Measurements from ENCODE around the gene SULT2B1. TPM values are rescaled to one million over a fixed set of nuclear protein-coding genes. Genes with fewer than 3 reads are reported as not detected.
A peak's percentile ranks its signal among the peaks of the same experiment; 100 is the strongest.

SULT2B1 gene
- total and polyA plus RNA-seq, 2 of the 4 experiments (the other 2 are of a cell fraction): 0.09 TPM; not detected in 1

DNA sequence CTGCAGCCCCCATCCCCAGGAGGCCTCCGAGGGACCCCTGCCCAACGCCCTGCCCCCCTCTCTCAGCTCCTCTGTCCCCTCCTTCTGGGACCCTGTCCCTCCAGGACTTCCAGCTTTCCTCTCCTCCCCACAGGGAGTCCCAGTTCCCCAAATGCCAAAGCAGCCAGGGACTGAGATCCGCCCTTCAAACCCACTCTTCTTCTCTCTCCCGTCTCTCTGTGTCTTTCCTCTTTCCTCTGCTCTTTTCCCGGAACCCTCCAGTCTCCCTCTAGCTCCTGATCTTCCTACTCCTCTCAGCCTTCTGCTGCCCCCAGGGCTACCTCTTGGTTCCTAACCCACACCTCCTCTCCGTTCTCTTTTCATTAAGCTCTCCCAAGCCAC is 93.6 kb downstream of the SULT2B1 start:
- Histone ChIP-seq H2BK5ac (ENCODE audit: low read depth, low read length, poor library complexity, severe bottlenecking) (no peak overlapping the region), H3K18ac (ENCODE audit: low read depth, low read length) (no peak overlapping the region), H4K8ac (ENCODE audit: low read depth in 2 of 2, low read length in 2 of 2) (peak overlapping the region; percentile 76 to 93; a peak in 3 of 4 replicates), H3K27ac (ENCODE audit: insufficient read depth, low read length) (peak overlapping the region; percentile 21; the same call in 1 of the 2 replicates), H3K56ac (ENCODE audit: extremely low read depth, insufficient read depth, low read length) (no peak overlapping the region), H3K27me3 (ENCODE audit: control insufficient read depth, insufficient read depth, low read length) (no peaks in the 10 kb centered on the region), H2BK20ac (ENCODE audit: low read depth, low read length) (no peak overlapping the region), H4K20me1 (ENCODE audit: insufficient read depth, low read length) (no peaks in the 10 kb centered on the region), H3K4me1 (ENCODE audit: control insufficient read depth, insufficient read depth, low read length) (peaks cover 5% of the 10 kb centered on the region), H3K23ac (ENCODE audit: low read depth, low read length) (peak overlapping the region; percentile 17), H4K91ac (ENCODE audit: insufficient read depth, low read depth, low read length) (0 out of 2 replicates have a peak overlapping the region, but pooled peaks have one; percentile 1), H2BK15ac (ENCODE audit: low read depth, low read length) (0 out of 3 replicates have a peak overlapping the region, but pooled peaks have one; percentile 26), H3K4me3 (ENCODE audit: insufficient read depth, low read depth, low read length) (peak overlapping the region; percentile 44), H3K4me2 (ENCODE audit: low read depth, low read length) (peak overlapping the region; percentile 84), H3K9me3 (ENCODE audit: control insufficient read depth, insufficient read depth, low read length) (no peaks in the 10 kb centered on the region), H2AFZ (replicated peaks; ENCODE audit: low read length, poor library complexity) (peak overlapping the region; percentile 91), H3K4ac (ENCODE audit: low read depth, low read length) (0 out of 2 replicates have a peak overlapping the region, but pooled peaks have one; percentile 41), H3K9me1 (ENCODE audit: insufficient read depth, low read length) (no peaks in the 10 kb centered on the region; the same call in 1 of the 2 replicates), H3K36me3 (ENCODE audit: control insufficient read depth, insufficient read depth, low read length) (no peaks in the 10 kb centered on the region), H3K14ac (replicated peaks; ENCODE audit: low read depth, low read length) (peak overlapping the region; percentile 3), H2AK9ac (replicated peaks; ENCODE audit: low read depth, low read length, poor library complexity) (no peak overlapping the region), H3K9ac (ENCODE audit: low read depth, low read length) (peak overlapping the region; percentile 13), H2BK120ac (ENCODE audit: low read depth, low read length) (peak overlapping the region; percentile 52; the same call in 1 of the 2 replicates), H3K79me1 (ENCODE audit: low read depth in 1 of 2, low read length in 2 of 2) (no peaks in the 10 kb centered on the region), H4K5ac (ENCODE audit: low read depth, low read length) (peak overlapping the region; percentile 3), H2AK5ac (ENCODE audit: low read depth, low read length) (no peak overlapping the region)
- CTCF ChIA-PET: interaction anchor here (0.5 to 1.4 kb wide), 4 partner anchors 137 to 681 kb away, joined by 3 to 6 read pairs (median 4); no protein-coding TSS in a partner anchor
- dilution Hi-C loops (cut with HindIII; ENCODE audit: low sequenced_read_pairs, unreplicated experiment): no loop called here
- 0% methylated on average over 3 of the region's 6 CpGs; no CpG with 5 or more reads in 1 of the 2 experiments for WGBS, 2 experiments (ENCODE audit: extremely low coverage in 2 of 2, insufficient read length in 1 of 2)
- in situ Hi-C loops (cut with MboI; ENCODE audit: low sequenced_read_pairs): loop anchor here (10.0 kb wide), 2 partner anchors 189 to 319 kb away; partner anchors contain the start of genes FTL and HSD17B14
- intact Hi-C loops (cut with micrococcal nuclease): loop anchor here (5.0 to 10.0 kb wide), 2 partner anchors 197 to 319 kb away; partner anchors contain the start of gene FTL
- POLR2A ChIA-PET (ENCODE audit: unreplicated experiment): interaction anchor here (0.7 kb wide), 1 partner anchor 197 kb away, joined by 3 read pairs; no protein-coding TSS in a partner anchor
- no peak for DNase-seq
- no TSS peak for BruUV-seq (replicated peaks)
- no peak; the same call in 1 of the 2 replicates for ATAC-seq (ENCODE audit: low read depth)
- no peak for TF ChIP-seq BHLHE40 (IDR thresholded peaks at IDR 0.05; ENCODE audit: low read depth, low read length)
- TF ChIP-seq, protein P1, sequence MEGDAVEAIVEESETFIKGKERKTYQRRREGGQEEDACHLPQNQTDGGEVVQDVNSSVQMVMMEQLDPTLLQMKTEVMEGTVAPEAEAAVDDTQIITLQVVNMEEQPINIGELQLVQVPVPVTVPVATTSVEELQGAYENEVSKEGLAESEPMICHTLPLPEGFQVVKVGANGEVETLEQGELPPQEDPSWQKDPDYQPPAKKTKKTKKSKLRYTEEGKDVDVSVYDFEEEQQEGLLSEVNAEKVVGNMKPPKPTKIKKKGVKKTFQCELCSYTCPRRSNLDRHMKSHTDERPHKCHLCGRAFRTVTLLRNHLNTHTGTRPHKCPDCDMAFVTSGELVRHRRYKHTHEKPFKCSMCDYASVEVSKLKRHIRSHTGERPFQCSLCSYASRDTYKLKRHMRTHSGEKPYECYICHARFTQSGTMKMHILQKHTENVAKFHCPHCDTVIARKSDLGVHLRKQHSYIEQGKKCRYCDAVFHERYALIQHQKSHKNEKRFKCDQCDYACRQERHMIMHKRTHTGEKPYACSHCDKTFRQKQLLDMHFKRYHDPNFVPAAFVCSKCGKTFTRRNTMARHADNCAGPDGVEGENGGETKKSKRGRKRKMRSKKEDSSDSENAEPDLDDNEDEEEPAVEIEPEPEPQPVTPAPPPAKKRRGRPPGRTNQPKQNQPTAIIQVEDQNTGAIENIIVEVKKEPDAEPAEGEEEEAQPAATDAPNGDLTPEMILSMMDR (conservative IDR thresholded peaks at IDR 0.05; ENCODE audit: low read depth, low read length): no peak
- no peak for TF ChIP-seq MAZ (IDR thresholded peaks at IDR 0.05; ENCODE audit: borderline replicate concordance, low read depth, low read length)
- TF ChIP-seq POLR2A (IDR thresholded peaks at IDR 0.05; ENCODE audit: low read depth, low read length): no peak
- no peak for TF ChIP-seq RFX5 (IDR thresholded peaks at IDR 0.05; ENCODE audit: low read depth, low read length)
- TF ChIP-seq NFE2L2 (IDR thresholded peaks at IDR 0.05; ENCODE audit: low read depth, low read length): no peak
- TF ChIP-seq MXI1 (IDR thresholded peaks at IDR 0.05; ENCODE audit: borderline replicate concordance, low read depth, low read length): no peak
- TF ChIP-seq, protein P2, sequence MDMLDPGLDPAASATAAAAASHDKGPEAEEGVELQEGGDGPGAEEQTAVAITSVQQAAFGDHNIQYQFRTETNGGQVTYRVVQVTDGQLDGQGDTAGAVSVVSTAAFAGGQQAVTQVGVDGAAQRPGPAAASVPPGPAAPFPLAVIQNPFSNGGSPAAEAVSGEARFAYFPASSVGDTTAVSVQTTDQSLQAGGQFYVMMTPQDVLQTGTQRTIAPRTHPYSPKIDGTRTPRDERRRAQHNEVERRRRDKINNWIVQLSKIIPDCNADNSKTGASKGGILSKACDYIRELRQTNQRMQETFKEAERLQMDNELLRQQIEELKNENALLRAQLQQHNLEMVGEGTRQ (IDR thresholded peaks at IDR 0.05; ENCODE audit: low read depth, low read length): no peak
- TF ChIP-seq SMC3 (IDR thresholded peaks at IDR 0.05; ENCODE audit: low read depth, low read length): no peak
- TF ChIP-seq MAFK (IDR thresholded peaks at IDR 0.05; ENCODE audit: low read depth, low read length): no peak
- TF ChIP-seq CEBPB (IDR thresholded peaks at IDR 0.05; ENCODE audit: low read depth, low read length): no peak
- TF ChIP-seq, protein P3, sequence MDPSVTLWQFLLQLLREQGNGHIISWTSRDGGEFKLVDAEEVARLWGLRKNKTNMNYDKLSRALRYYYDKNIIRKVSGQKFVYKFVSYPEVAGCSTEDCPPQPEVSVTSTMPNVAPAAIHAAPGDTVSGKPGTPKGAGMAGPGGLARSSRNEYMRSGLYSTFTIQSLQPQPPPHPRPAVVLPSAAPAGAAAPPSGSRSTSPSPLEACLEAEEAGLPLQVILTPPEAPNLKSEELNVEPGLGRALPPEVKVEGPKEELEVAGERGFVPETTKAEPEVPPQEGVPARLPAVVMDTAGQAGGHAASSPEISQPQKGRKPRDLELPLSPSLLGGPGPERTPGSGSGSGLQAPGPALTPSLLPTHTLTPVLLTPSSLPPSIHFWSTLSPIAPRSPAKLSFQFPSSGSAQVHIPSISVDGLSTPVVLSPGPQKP (IDR thresholded peaks at IDR 0.05; ENCODE audit: borderline replicate concordance, low read depth, low read length): no peak
